ENCODE measurements around the gene RCSD1. TPM values are rescaled to one million over a fixed set of nuclear protein-coding genes. Genes with fewer than 3 reads are reported as not detected.

Gene RCSD1
- polyA plus RNA-seq, 3 donors = 116 to 218 (median 216) TPM

DNA sequence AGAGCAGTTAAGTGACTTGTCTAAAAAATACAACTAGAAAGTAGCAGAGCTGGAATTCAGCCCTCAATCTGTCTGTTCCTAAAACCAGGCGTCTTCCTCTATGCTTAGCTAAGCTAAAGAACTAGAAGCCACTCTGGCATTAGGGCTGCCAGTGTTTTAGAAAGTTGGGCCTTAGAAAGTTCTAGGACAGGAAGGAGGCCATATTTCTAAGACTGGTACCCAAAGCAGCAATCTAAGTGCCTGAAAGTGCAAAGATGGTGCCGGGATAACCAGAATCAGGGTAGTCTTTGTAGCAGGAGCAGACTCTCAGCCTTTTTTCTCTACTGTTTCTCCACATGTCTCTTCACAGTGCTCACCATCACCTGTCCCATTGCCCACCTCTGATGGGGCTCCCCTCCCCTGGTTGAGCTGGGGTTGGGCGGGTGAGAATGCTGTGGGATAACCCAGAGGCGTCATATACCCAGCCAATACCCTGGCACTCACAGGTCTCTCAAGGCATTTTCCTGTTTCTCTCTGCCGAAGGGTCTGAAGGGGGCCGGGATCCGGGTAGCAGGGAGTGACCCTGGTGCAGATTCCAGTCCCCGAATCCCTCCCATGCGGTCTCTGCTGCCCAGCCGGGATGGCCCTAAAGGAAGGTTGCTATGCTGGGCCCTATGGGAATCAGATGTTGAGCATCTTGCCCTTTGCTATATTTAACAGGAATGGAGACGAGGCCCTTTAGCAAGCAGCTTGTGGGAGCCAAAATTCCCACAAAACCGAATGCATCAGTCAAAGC, 1.1 kb upstream of the RCSD1 start:
- Mint-ChIP-seq H3K4me3 (peak overlapping the region; percentile 77 to 89), H3K9me3 (peaks cover 0 to 6% (median 0%) of the 10 kb centered on the region in 7 donors), H3K27me3 (ENCODE audit: low read depth in 3 of 3) (no peaks in the 10 kb centered on the region), H3K4me1 (peaks cover 65% of the 10 kb centered on the region), H3K27ac (peak overlapping the region; percentile 90 to 97 (median 92)), H3K36me3 (peaks cover 12 to 13% of the 10 kb centered on the region in 2 donors)
- TF ChIP-seq, protein P1, sequence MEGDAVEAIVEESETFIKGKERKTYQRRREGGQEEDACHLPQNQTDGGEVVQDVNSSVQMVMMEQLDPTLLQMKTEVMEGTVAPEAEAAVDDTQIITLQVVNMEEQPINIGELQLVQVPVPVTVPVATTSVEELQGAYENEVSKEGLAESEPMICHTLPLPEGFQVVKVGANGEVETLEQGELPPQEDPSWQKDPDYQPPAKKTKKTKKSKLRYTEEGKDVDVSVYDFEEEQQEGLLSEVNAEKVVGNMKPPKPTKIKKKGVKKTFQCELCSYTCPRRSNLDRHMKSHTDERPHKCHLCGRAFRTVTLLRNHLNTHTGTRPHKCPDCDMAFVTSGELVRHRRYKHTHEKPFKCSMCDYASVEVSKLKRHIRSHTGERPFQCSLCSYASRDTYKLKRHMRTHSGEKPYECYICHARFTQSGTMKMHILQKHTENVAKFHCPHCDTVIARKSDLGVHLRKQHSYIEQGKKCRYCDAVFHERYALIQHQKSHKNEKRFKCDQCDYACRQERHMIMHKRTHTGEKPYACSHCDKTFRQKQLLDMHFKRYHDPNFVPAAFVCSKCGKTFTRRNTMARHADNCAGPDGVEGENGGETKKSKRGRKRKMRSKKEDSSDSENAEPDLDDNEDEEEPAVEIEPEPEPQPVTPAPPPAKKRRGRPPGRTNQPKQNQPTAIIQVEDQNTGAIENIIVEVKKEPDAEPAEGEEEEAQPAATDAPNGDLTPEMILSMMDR (IDR thresholded peaks at IDR 0.05) = no peak
- H4K20me1 ChIP-seq (ENCODE audit: insufficient read depth, low read length) = peaks cover 27% of the 10 kb centered on the region
- intact Hi-C loops (cut with micrococcal nuclease) = no loop called here
- H3K79me2 ChIP-seq (ENCODE audit: insufficient read depth, low read length) = peaks cover 66% of the 10 kb centered on the region
- peak overlapping the region; percentile 94 to 96 for H3K27ac ChIP-seq (ENCODE audit: low read depth in 1 of 2, low read length in 2 of 2)
- peaks cover 0 to 10% of the 10 kb centered on the region in 2 donors for H3K36me3 ChIP-seq (replicated peaks in 1 of 2; ENCODE audit: control insufficient read depth in 1 of 2, insufficient read depth in 2 of 2, low read length in 2 of 2)
- no peak overlapping the region for H2AFZ ChIP-seq (ENCODE audit: insufficient read depth, low read depth, low read length, poor library complexity, severe bottlenecking)
- WGBS (ENCODE audit: insufficient coverage) = 36% methylated on average over 7 of the region's 12 CpGs
- DNase-seq = peak in 1 of 3 donors; percentile 37
- H3K4me2 ChIP-seq (replicated peaks; ENCODE audit: extremely low read depth, low read length, poor library complexity, severe bottlenecking) = peak overlapping the region; percentile 99
- no peaks in the 10 kb centered on the region for H3K9me3 ChIP-seq (replicated peaks in 1 of 2; ENCODE audit: control insufficient read depth in 1 of 2, insufficient read depth in 1 of 2, low read length in 2 of 2)
- peaks cover 58 to 73% of the 10 kb centered on the region in 2 donors for H3K4me1 ChIP-seq (ENCODE audit: control insufficient read depth in 1 of 2, insufficient read depth in 2 of 2, low read length in 2 of 2)
- no peaks in the 10 kb centered on the region for H3K27me3 ChIP-seq (ENCODE audit: control insufficient read depth in 2 of 2, insufficient read depth in 2 of 2, low read length in 2 of 2)
- peak overlapping the region; percentile 86 for H3K9ac ChIP-seq (ENCODE audit: insufficient read depth, low read length, poor library complexity, severe bottlenecking)
- peak overlapping the region in 1 of 3 experiments; percentile 100 for H3K4me3 ChIP-seq (replicated peaks in 1 of 3; ENCODE audit: low read depth in 2 of 3, low read length in 3 of 3)

DNA sequence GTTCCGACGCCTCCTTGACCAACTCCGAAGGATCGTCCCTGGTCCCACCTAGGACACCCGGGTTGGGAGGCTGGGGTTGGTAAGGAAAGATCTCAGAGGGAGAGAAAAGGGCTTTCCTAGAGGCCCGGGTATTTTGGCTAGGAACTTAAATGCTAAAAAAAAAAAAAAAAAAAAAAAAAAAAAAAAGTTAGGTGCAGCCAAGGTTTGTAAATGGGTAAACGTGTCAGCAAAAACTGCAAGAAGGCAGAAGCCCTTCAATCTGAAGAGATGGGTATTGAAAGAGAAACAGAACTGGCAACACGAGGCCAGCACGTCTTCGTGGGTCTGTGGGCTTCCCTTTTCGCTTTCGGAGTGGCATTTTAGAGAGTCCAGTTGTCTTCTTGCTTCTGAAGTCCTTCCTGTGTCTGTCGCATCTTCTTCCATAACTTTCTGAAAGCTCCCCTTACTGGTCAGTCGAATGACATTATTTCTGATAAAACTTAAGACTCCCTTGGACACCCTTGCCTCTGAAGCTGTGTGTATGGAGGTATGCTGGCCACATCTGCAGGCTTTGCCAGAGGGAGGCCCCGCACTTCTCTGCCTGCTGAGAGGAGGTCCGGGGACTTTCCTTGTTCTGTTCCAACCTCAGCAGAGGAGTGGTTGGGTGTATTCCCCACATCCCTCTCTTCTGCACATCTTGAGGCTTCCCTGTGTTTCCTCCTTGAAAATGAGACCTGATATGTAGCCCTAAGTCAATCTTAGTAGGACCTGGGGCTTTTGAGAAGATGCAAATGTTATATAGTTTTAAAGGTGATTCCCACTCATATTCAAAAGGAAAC, 745 bp downstream of the RCSD1 start:
- DNase-seq = peak; percentile 55 to 67 (median 67)
- Histone ChIP-seq H4K20me1 (ENCODE audit: insufficient read depth, low read length) (peaks cover 46% of the 10 kb centered on the region), H3K4me2 (replicated peaks; ENCODE audit: extremely low read depth, low read length, poor library complexity, severe bottlenecking) (peak overlapping the region; percentile 99), H2AFZ (ENCODE audit: insufficient read depth, low read depth, low read length, poor library complexity, severe bottlenecking) (peak overlapping the region; percentile 82), H3K27me3 (ENCODE audit: control insufficient read depth in 2 of 2, insufficient read depth in 2 of 2, low read length in 2 of 2) (no peaks in the 10 kb centered on the region), H3K4me1 (ENCODE audit: control insufficient read depth in 1 of 2, insufficient read depth in 2 of 2, low read length in 2 of 2) (peaks cover 75 to 86% of the 10 kb centered on the region in 2 donors), H3K4me3 (replicated peaks in 1 of 3; ENCODE audit: low read depth in 2 of 3, low read length in 3 of 3) (peak overlapping the region; percentile 84 to 100 (median 90)), H3K9me3 (replicated peaks in 1 of 2; ENCODE audit: control insufficient read depth in 1 of 2, insufficient read depth in 1 of 2, low read length in 2 of 2) (no peaks in the 10 kb centered on the region), H3K27ac (ENCODE audit: low read depth in 1 of 2, low read length in 2 of 2) (peak overlapping the region; percentile 94 to 96), H3K36me3 (replicated peaks in 1 of 2; ENCODE audit: control insufficient read depth in 1 of 2, insufficient read depth in 2 of 2, low read length in 2 of 2) (peaks cover 15 to 28% of the 10 kb centered on the region in 2 donors), H3K79me2 (ENCODE audit: insufficient read depth, low read length) (peaks cover 84% of the 10 kb centered on the region), H3K9ac (ENCODE audit: insufficient read depth, low read length, poor library complexity, severe bottlenecking) (peak overlapping the region; percentile 86)
- Mint-ChIP-seq H3K27me3 (ENCODE audit: low read depth in 3 of 3) (no peaks in the 10 kb centered on the region), H3K9me3 (peaks cover 0 to 6% (median 0%) of the 10 kb centered on the region in 7 donors), H3K27ac (peak overlapping the region; percentile 80 to 98 (median 93)), H3K4me3 (peak overlapping the region; percentile 93 to 97), H3K36me3 (peaks cover 25 to 30% of the 10 kb centered on the region in 2 donors), H3K4me1 (peaks cover 79% of the 10 kb centered on the region)
- TF ChIP-seq, protein P1 (IDR thresholded peaks at IDR 0.05) = no peak
- intact Hi-C loops (cut with micrococcal nuclease) = loop anchor here (2.0 to 10.0 kb wide), 2 partner anchors 14 to 66 kb away; no protein-coding TSS in a partner anchor
- WGBS (ENCODE audit: insufficient coverage) = 2% methylated on average over 9 of the region's 16 CpGs

All from CD14-positive monocyte (primary cell).